Stimulated activated naive CD4-positive, alpha-beta T cell (primary cell): ENCODE results near the gene CD2.

ENCODE experiments used
- DNase-seq, 6 experiments: peaks; one replicate each; lab custom pipeline; 2025; lab: John Stamatoyannopoulos, UW

CD2 gene

GRCh38 chr1:116777831-116778830 lies 23.9 kb downstream of the CD2 start:
- no peak for DNase-seq

GRCh38 chr1:116781034-116781433 lies 26.8 kb downstream of the CD2 start:
- DNase-seq: no peak

GRCh38 chr1:116785006-116785405 lies 30.8 kb downstream of the CD2 start:
- DNase-seq: no peak

- no peak for DNase-seq
Observed at GRCh38 chr1:116786049-116786448, 31.8 kb downstream of the CD2 start.

- no peak for DNase-seq
Observed at GRCh38 chr1:116791727-116792126, 37.5 kb downstream of the CD2 start.

GRCh38 chr1:116793357-116793935 lies 39.2 kb downstream of the CD2 start:
- DNase-seq: no peak

- no peak for DNase-seq
Observed at GRCh38 chr1:116794371-116794770, 40.1 kb downstream of the CD2 start.

- no peak for DNase-seq
Observed at GRCh38 chr1:116794804-116795481, 40.7 kb downstream of the CD2 start.

GRCh38 chr1:116795482-116795829 lies 41.2 kb downstream of the CD2 start:
- DNase-seq: no peak

- DNase-seq: no peak
Observed at GRCh38 chr1:116804736-116805135, 50.5 kb downstream of the CD2 start.

GRCh38 chr1:116805398-116805797 lies 51.2 kb downstream of the CD2 start:
- no peak for DNase-seq

GRCh38 chr1:116806245-116806644 lies 52.0 kb downstream of the CD2 start:
- DNase-seq: peak in 1 of 6 experiments; percentile 8

GRCh38 chr1:116806671-116807070 lies 52.4 kb downstream of the CD2 start:
- no peak for DNase-seq

GRCh38 chr1:116807394-116808199 lies 53.4 kb downstream of the CD2 start:
- DNase-seq: no peak

- DNase-seq: no peak
Observed at GRCh38 chr1:116808200-116808847, 54.1 kb downstream of the CD2 start.

- no peak for DNase-seq
Observed at GRCh38 chr1:116808848-116809508, 54.7 kb downstream of the CD2 start.

- no peak for DNase-seq
Observed at GRCh38 chr1:116811321-116811720, 57.1 kb downstream of the CD2 start.

- DNase-seq: no peak
Observed at GRCh38 chr1:116814926-116815723, 60.9 kb downstream of the CD2 start.

- peak; percentile 36 to 71 (median 54) for DNase-seq
Observed at GRCh38 chr1:116817582-116818064, 63.4 kb downstream of the CD2 start.
